ENCODE measurements around the gene CLK1. TPM values are rescaled to one million over a fixed set of nuclear protein-coding genes. Genes with fewer than 3 reads are reported as not detected.

CLK1 gene
- total and polyA plus RNA-seq, 2 of the 8 experiments (the other 6 are each of a cell fraction or from before 2014, with no cell fraction given) = 22.3 to 35.2 TPM

- Histone ChIP-seq H3K14ac (ENCODE audit: insufficient read length) (no peak overlapping the region), H4K8ac (ENCODE audit: extremely low read depth, insufficient read depth, low read length) (no peak overlapping the region), H2BK12ac (ENCODE audit: low read depth, low read length) (no peak overlapping the region), H3K9ac (replicated peaks in 1 of 4; ENCODE audit: extremely low read depth in 1 of 4, low read depth in 3 of 4, low read length in 3 of 4) (no peak overlapping the region), H3K79me2 (ENCODE audit: control insufficient read depth in 1 of 2, insufficient read depth in 2 of 2, low read length in 2 of 2) (no peaks in the 10 kb centered on the region), H2BK20ac (ENCODE audit: low read length) (no peak overlapping the region), H3K4me1 (replicated peaks in 1 of 4; ENCODE audit: control insufficient read depth in 3 of 4, insufficient read depth in 4 of 4, low read length in 3 of 4) (no peaks in the 10 kb centered on the region), H4K91ac (replicated peaks; ENCODE audit: insufficient read length, low read length) (no peak overlapping the region), H4K5ac (ENCODE audit: insufficient read length, low read depth, low read length) (no peak overlapping the region), H3K4ac (replicated peaks; ENCODE audit: insufficient read length, low read depth, low read length) (no peak overlapping the region), H3K27me3 (replicated peaks in 1 of 4; ENCODE audit: control insufficient read depth in 3 of 4, extremely low read depth in 1 of 4, insufficient read depth in 3 of 4, low read length in 3 of 4) (no peaks in the 10 kb centered on the region), H3K9me3 (ENCODE audit: insufficient read depth in 2 of 2, low read depth in 1 of 2, low read length in 1 of 2) (no peaks in the 10 kb centered on the region), H4K20me1 (replicated peaks in 1 of 2; ENCODE audit: control insufficient read depth in 1 of 2, insufficient read depth in 2 of 2, low read length in 2 of 2) (peaks cover 0 to 5% of the 10 kb centered on the region in 2 experiments), H3K36me3 (ENCODE audit: control insufficient read depth in 2 of 4, insufficient read depth in 4 of 4, low read length in 3 of 4) (peaks cover 32 to 53% (median 51%) of the 10 kb centered on the region in 4 experiments), H3K56ac (replicated peaks; ENCODE audit: insufficient read length, low read depth, low read length) (no peak overlapping the region), H3K79me1 (ENCODE audit: low read depth, low read length) (no peaks in the 10 kb centered on the region), H3K23ac (ENCODE audit: insufficient read length) (no peak overlapping the region), H2BK5ac (ENCODE audit: low read depth, low read length) (no peak overlapping the region), H2BK15ac (ENCODE audit: low read length) (no peak overlapping the region), H3K4me2 (ENCODE audit: insufficient read depth in 1 of 2, low read depth in 2 of 2, low read length in 2 of 2) (no peak overlapping the region), H3K23me2 (ENCODE audit: low read depth, low read length) (no peaks in the 10 kb centered on the region), H3K18ac (ENCODE audit: extremely low read depth, low read length) (no peak overlapping the region), H2BK120ac (replicated peaks; ENCODE audit: low read depth, low read length) (no peak overlapping the region), H2AFZ (ENCODE audit: low read length) (no peak overlapping the region), H2AK5ac (ENCODE audit: low read depth, low read length) (no peak overlapping the region), H3K27ac (ENCODE audit: low read depth, low read length) (no peak overlapping the region), H3K4me3 (ENCODE audit: extremely low read depth in 1 of 4, insufficient read depth in 2 of 4, low read depth in 3 of 4, low read length in 4 of 4) (no peak overlapping the region)
- DNase-seq (ENCODE audit: low read depth in 1 of 2, low spot score in 2 of 2) (no peak), FAIRE-seq (no peak)
- 83% methylated on average over 6 of the region's 6 CpGs; no CpG with 5 or more reads in 1 of the 2 experiments for WGBS, 2 experiments (ENCODE audit: extremely low coverage in 1 of 2, insufficient coverage in 1 of 2, insufficient read length in 1 of 2, insufficient replicate concordance in 2 of 2, low coverage in 1 of 2, low lambda C conversion rate in 2 of 2, missing lambda C conversion rate in 1 of 2)
- no peak for TF ChIP-seq CHD1 (IDR thresholded peaks at IDR 0.05; ENCODE audit: low read depth, low read length)
- TF ChIP-seq, protein P1, sequence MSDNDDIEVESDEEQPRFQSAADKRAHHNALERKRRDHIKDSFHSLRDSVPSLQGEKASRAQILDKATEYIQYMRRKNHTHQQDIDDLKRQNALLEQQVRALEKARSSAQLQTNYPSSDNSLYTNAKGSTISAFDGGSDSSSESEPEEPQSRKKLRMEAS (IDR thresholded peaks at IDR 0.05) = no peak
- no peak for TF ChIP-seq POU5F1 (IDR thresholded peaks at IDR 0.05; ENCODE audit: low read depth, low read length)
- no peak for TF ChIP-seq POLR2AphosphoS5 (IDR thresholded peaks at IDR 0.05; ENCODE audit: low read depth, low read length)
- no peak for TF ChIP-seq YY1 (IDR thresholded peaks at IDR 0.05; ENCODE audit: low read depth, low read length)
- CTCF ChIA-PET (ENCODE audit: partially characterized antibody) = interaction anchor here (1.6 kb wide), 1 partner anchor 23 kb away, joined by 4 read pairs; no protein-coding TSS in a partner anchor
- POLR2A ChIA-PET (ENCODE audit: partially characterized antibody) = interaction anchor here (0.6 to 2.3 kb wide), 4 partner anchors 10 to 886 kb away, joined by 3 to 10 read pairs (median 6); no protein-coding TSS in a partner anchor
These were observed 42.7 kb downstream of the CLK1 start for GRCh38 chr2:200821686-200822245.

All from H1 (cell line).